HepG2 (cell line): Measurements from ENCODE around the gene CSNK2B. TPM values are rescaled to one million over a fixed set of nuclear protein-coding genes. Genes with fewer than 3 reads are reported as not detected.
A peak's percentile ranks its signal among the peaks of the same experiment; 100 is the strongest.

Experiments
- HMGA1 ChIP-seq: sonication (generic); formaldehyde crosslinking; conservative IDR thresholded peaks from 2 replicates; pipeline ENCODE4 v1.4.0; 2020; ENCODE audit warnings: missing genetic modification reagents
- KDM5A ChIP-seq: fragments of 200-600 bp; sonication (generic); IDR thresholded peaks from 2 replicates; pipeline ENCODE4 v1.7.0; 2018; ENCODE audit warnings: antibody characterized with exemption, mild to moderate bottlenecking, low read length, borderline replicate concordance
- KLF15 ChIP-seq: sonication (generic); formaldehyde crosslinking; IDR thresholded peaks from 2 replicates; pipeline ENCODE4 v1.8.1; 2023; ENCODE audit warnings: borderline replicate concordance, mild to moderate bottlenecking, inconsistent platforms, missing genetic modification reagents, mixed read lengths
- KLF16 ChIP-seq, 2 experiments: sonication (generic) in 1 of 2; formaldehyde crosslinking in 1 of 2; IDR thresholded peaks; 2 replicates each; pipeline versions ENCODE4 v1.6.1 to v1.8.0; 2016 to 2023; ENCODE audit warnings: missing genetic modification reagents in 2 of 2, missing compliant biosample characterization in 1 of 2
- MEIS1 ChIP-seq: sonication (generic); formaldehyde crosslinking; IDR thresholded peaks from 2 replicates; pipeline ENCODE4 v1.9.0; 2021; ENCODE audit warnings: mild to moderate bottlenecking, missing genetic modification reagents, moderate library complexity, borderline replicate concordance
- MTA1 ChIP-seq: sonication (generic); formaldehyde crosslinking; IDR thresholded peaks from 2 replicates; pipeline ENCODE4 v1.4.0; 2020; ENCODE audit warnings: missing genetic modification reagents, mild to moderate bottlenecking, borderline replicate concordance
- NR2F6 ChIP-seq, 2 experiments: IDR thresholded peaks; 2 replicates each; pipeline ENCODE4 v1.6.1; 2016; ENCODE audit warnings: antibody characterized with exemption in 1 of 2, mild to moderate bottlenecking in 1 of 2
- RBAK ChIP-seq: sonication (generic); formaldehyde crosslinking; IDR thresholded peaks from 2 replicates; pipeline ENCODE4 v1.5.1; 2020; ENCODE audit warnings: mild to moderate bottlenecking, missing genetic modification reagents
- SOX13 ChIP-seq, 3 experiments: fragments of 450-650 bp in 1 of 3; sonication (generic) in 1 of 3; formaldehyde crosslinking in 1 of 3; IDR thresholded peaks in 2 of 3; conservative IDR thresholded peaks in 1 of 3; 2 replicates each; pipeline versions ENCODE4 v1.5.0 to v1.6.1; 2016 to 2020; ENCODE audit warnings: antibody characterized with exemption in 1 of 3, mild to moderate bottlenecking in 1 of 3, missing compliant biosample characterization in 1 of 3, missing genetic modification reagents in 1 of 3, moderate library complexity in 1 of 3
- SRSF1 ChIP-seq: fragments of 200-400 bp; formaldehyde crosslinking; optimal IDR thresholded peaks from 2 replicates; pipeline ENCODE3; 2017; ENCODE audit warnings: mild to moderate bottlenecking, low read depth, low read length, moderate library complexity
- TCF12 ChIP-seq, 2 experiments: fragments of 450-650 bp in 1 of 2; sonication (generic) in 1 of 2; formaldehyde crosslinking in 1 of 2; IDR thresholded peaks; 2 replicates each; pipeline versions ENCODE4 v1.6.1 to v1.8.0; 2017 to 2022; ENCODE audit warnings: antibody characterized with exemption in 1 of 2, mild to moderate bottlenecking in 1 of 2, missing genetic modification reagents in 1 of 2, moderate library complexity in 1 of 2
- ZNF225 ChIP-seq: sonication (generic); formaldehyde crosslinking; IDR thresholded peaks from 2 replicates; pipeline ENCODE4 v1.4.0; 2020; ENCODE audit warnings: mild to moderate bottlenecking, missing genetic modification reagents
- ZNF230 ChIP-seq: sonication (generic); formaldehyde crosslinking; IDR thresholded peaks from 2 replicates; pipeline ENCODE4 v1.4.0; 2020; ENCODE audit warnings: mild to moderate bottlenecking, missing genetic modification reagents
- polyA plus RNA-seq, 8 experiments: library from polyadenylated mRNA; depleted of rRNA in 3 of 8; stranded (reverse) in 7 of 8; unstranded in 1 of 8; fragments of >200 nt; fragmentation: Illumina TruSeq in 4 of 8; extraction: Trizol in 4 of 8; gene quantifications; 2 replicates each; pipeline versions ENCODE4 v1.2.1 to v1.2.3, GENCODE V29; 2011 to 2016; ENCODE audit warnings: low read depth in 4 of 8, missing spikeins in 1 of 8, mixed read lengths in 1 of 8; ENCODE audit not compliant: insufficient read depth in 1 of 8
- total RNA-seq, 5 experiments: library from RNA; depleted of rRNA; stranded (reverse); fragments of >200 nt; fragmentation: Illumina TruSeq; extraction: Trizol; gene quantifications; 2 replicates each; pipeline ENCODE4 v1.2.3, GENCODE V29; 2016; ENCODE audit warnings: low read depth in 1 of 5
- TF ChIP-seq, protein P1 (sequence below): sonication (generic); formaldehyde crosslinking; IDR thresholded peaks from 2 replicates; pipeline ENCODE4 v1.4.0; 2020; ENCODE audit warnings: missing genetic modification reagents
- TF ChIP-seq, protein P2 (sequence below): sonication (generic); formaldehyde crosslinking; IDR thresholded peaks from 2 replicates; pipeline ENCODE4 v1.8.0; 2022; ENCODE audit warnings: missing genetic modification reagents, mild to moderate bottlenecking, moderate library complexity, borderline replicate concordance
- TF ChIP-seq, protein P3 (sequence below): sonication (generic); formaldehyde crosslinking; IDR thresholded peaks from 2 replicates; pipeline ENCODE4 v1.4.0; 2020; ENCODE audit warnings: missing genetic modification reagents

Gene CSNK2B
- total and polyA plus RNA-seq, 2 of the 13 experiments (the other 11 are each of a cell fraction or from before 2014, with no cell fraction given), result 111 to 296 TPM

DNA sequence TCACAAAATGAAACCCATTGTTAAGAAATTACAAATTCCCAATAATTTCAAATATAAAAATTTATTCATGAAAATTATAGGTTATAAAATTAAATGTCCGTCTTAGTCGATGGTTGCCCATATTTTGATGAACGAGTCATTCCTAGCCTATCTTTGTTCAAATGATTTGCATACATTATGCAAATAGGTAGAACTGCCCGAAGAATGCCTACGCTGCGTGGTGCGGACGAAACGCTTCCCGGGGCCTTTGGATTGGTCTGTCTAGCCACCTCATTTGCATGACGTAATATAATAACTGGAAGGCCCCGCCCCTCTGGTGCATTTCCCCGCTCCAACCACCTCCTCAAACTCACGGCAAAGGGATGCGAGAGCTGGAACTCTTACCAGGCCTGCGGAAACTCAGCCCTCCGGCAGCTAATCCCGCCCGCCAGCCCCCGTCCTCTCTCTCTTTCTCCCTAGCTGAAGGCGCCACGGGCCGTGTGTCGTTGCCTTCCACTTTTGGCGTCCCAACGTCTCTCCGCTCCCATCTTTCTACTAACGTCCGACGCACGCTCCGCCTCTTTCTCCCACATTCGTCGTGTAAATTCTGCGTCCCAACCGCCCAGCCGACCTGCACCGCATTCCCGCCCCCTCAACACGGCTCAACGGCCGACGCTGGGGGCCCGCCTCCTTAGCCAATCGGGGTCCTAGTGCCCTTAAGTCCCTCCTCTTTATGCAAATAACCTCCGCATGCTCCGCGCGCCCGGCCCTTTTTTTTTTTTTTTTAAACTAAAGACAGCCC lies 45.9 kb upstream of the CSNK2B start (continued):
- TF ChIP-seq, protein P1, sequence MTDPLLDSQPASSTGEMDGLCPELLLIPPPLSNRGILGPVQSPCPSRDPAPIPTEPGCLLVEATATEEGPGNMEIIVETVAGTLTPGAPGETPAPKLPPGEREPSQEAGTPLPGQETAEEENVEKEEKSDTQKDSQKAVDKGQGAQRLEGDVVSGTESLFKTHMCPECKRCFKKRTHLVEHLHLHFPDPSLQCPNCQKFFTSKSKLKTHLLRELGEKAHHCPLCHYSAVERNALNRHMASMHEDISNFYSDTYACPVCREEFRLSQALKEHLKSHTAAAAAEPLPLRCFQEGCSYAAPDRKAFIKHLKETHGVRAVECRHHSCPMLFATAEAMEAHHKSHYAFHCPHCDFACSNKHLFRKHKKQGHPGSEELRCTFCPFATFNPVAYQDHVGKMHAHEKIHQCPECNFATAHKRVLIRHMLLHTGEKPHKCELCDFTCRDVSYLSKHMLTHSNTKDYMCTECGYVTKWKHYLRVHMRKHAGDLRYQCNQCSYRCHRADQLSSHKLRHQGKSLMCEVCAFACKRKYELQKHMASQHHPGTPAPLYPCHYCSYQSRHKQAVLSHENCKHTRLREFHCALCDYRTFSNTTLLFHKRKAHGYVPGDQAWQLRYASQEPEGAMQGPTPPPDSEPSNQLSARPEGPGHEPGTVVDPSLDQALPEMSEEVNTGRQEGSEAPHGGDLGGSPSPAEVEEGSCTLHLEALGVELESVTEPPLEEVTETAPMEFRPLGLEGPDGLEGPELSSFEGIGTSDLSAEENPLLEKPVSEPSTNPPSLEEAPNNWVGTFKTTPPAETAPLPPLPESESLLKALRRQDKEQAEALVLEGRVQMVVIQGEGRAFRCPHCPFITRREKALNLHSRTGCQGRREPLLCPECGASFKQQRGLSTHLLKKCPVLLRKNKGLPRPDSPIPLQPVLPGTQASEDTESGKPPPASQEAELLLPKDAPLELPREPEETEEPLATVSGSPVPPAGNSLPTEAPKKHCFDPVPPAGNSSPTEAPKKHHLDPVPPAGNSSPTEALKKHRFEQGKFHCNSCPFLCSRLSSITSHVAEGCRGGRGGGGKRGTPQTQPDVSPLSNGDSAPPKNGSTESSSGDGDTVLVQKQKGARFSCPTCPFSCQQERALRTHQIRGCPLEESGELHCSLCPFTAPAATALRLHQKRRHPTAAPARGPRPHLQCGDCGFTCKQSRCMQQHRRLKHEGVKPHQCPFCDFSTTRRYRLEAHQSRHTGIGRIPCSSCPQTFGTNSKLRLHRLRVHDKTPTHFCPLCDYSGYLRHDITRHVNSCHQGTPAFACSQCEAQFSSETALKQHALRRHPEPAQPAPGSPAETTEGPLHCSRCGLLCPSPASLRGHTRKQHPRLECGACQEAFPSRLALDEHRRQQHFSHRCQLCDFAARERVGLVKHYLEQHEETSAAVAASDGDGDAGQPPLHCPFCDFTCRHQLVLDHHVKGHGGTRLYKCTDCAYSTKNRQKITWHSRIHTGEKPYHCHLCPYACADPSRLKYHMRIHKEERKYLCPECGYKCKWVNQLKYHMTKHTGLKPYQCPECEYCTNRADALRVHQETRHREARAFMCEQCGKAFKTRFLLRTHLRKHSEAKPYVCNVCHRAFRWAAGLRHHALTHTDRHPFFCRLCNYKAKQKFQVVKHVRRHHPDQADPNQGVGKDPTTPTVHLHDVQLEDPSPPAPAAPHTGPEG (CRISPR knock-in tag), result peak; percentile 74
- TF ChIP-seq ZNF230 (CRISPR knock-in tag), result peak; percentile 51
- TF ChIP-seq SOX13 (IDR thresholded peaks at IDR 0.05), result 0 out of 2 replicates have a peak, but pooled peaks have one; percentile 17
- peak in 1 of 2 experiments; percentile 27; a peak in 1 of 4 replicates for TF ChIP-seq SOX13 (CRISPR knock-in tag; conservative IDR thresholded peaks at IDR 0.05 in 1 of 2, IDR thresholded peaks at IDR 0.05 in 1 of 2)
- TF ChIP-seq RBAK (CRISPR knock-in tag), result peak; percentile 65; the same call in 1 of the 2 replicates
- no peak for TF ChIP-seq TCF12 (IDR thresholded peaks at IDR 0.05)
- no peak for TF ChIP-seq TCF12 (CRISPR knock-in tag; IDR thresholded peaks at IDR 0.05)
- peak; percentile 71 for TF ChIP-seq SRSF1
- TF ChIP-seq NR2F6 (IDR thresholded peaks at IDR 0.05), result no peak
- TF ChIP-seq NR2F6 (CRISPR knock-in tag; IDR thresholded peaks at IDR 0.05), result peak; percentile 38; the same call in 1 of the 2 replicates
- peak; percentile 87; the same call in 1 of the 2 replicates for TF ChIP-seq MEIS1 (CRISPR knock-in tag)
- 0 out of 2 replicates have a peak, but pooled peaks have one; percentile 57 for TF ChIP-seq KLF15
- TF ChIP-seq, protein P2, sequence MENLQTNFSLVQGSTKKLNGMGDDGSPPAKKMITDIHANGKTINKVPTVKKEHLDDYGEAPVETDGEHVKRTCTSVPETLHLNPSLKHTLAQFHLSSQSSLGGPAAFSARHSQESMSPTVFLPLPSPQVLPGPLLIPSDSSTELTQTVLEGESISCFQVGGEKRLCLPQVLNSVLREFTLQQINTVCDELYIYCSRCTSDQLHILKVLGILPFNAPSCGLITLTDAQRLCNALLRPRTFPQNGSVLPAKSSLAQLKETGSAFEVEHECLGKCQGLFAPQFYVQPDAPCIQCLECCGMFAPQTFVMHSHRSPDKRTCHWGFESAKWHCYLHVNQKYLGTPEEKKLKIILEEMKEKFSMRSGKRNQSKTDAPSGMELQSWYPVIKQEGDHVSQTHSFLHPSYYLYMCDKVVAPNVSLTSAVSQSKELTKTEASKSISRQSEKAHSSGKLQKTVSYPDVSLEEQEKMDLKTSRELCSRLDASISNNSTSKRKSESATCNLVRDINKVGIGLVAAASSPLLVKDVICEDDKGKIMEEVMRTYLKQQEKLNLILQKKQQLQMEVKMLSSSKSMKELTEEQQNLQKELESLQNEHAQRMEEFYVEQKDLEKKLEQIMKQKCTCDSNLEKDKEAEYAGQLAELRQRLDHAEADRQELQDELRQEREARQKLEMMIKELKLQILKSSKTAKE (CRISPR knock-in tag), result no peak
- TF ChIP-seq HMGA1 (CRISPR knock-in tag), result no peak
- TF ChIP-seq, protein P3, sequence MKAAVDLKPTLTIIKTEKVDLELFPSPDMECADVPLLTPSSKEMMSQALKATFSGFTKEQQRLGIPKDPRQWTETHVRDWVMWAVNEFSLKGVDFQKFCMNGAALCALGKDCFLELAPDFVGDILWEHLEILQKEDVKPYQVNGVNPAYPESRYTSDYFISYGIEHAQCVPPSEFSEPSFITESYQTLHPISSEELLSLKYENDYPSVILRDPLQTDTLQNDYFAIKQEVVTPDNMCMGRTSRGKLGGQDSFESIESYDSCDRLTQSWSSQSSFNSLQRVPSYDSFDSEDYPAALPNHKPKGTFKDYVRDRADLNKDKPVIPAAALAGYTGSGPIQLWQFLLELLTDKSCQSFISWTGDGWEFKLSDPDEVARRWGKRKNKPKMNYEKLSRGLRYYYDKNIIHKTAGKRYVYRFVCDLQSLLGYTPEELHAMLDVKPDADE (CRISPR knock-in tag), result peak; percentile 84; the same call in 1 of the 2 replicates
- peak in 1 of 2 experiments; percentile 42; a peak in 2 of 4 replicates for TF ChIP-seq KLF16 (CRISPR knock-in tag; IDR thresholded peaks at IDR 0.05)
- TF ChIP-seq ZNF225 (CRISPR knock-in tag), result peak; percentile 54; the same call in 1 of the 2 replicates
- TF ChIP-seq KDM5A, result peak; percentile 28; the same call in 1 of the 2 replicates
- peak; percentile 69; the same call in 1 of the 2 replicates for TF ChIP-seq MTA1 (CRISPR knock-in tag)
